ENCODE measurements around the gene CSTB.

The CSTB gene

GRCh38 chr21:43808832-43809251 lies 32.7 kb upstream of the CSTB start:
- H3K4me1 ChIP-seq (ENCODE audit: control insufficient read depth, insufficient read depth, low read length): peaks cover 33% of the 10 kb centered on the region
- H3K4me3 ChIP-seq (ENCODE audit: low read length): no peak overlapping the region
- peaks cover 7% of the 10 kb centered on the region for H3K36me3 ChIP-seq (ENCODE audit: control insufficient read depth, insufficient read depth, low read length, severe bottlenecking)
- no peak overlapping the region for H3K9ac ChIP-seq (ENCODE audit: low read length)
- H3K9me3 ChIP-seq (ENCODE audit: control insufficient read depth, low read length): no peaks in the 10 kb centered on the region
- no peak for DNase-seq (ENCODE audit: low read depth)
- H3K27me3 ChIP-seq (replicated peaks; ENCODE audit: control insufficient read depth, insufficient read depth, low read length): no peaks in the 10 kb centered on the region

- Histone ChIP-seq H3K27me3 (replicated peaks; ENCODE audit: control insufficient read depth, insufficient read depth, low read length) (no peaks in the 10 kb centered on the region), H3K4me1 (ENCODE audit: control insufficient read depth, insufficient read depth, low read length) (peaks cover 33% of the 10 kb centered on the region)
Observed at GRCh38 chr21:43808367-43808766, 32.3 kb upstream of the CSTB start.

GRCh38 chr21:43806017-43806710 lies 30.1 kb upstream of the CSTB start:
- DNase-seq (ENCODE audit: low read depth): no peak
- Histone ChIP-seq H3K4me3 (ENCODE audit: low read length) (no peak overlapping the region), H3K27me3 (replicated peaks; ENCODE audit: control insufficient read depth, insufficient read depth, low read length) (no peaks in the 10 kb centered on the region)

More at GRCh38 chr21:43808367-43808766, 32.3 kb upstream of the CSTB start:
- no peak for DNase-seq (ENCODE audit: low read depth)
- Histone ChIP-seq H3K36me3 (ENCODE audit: control insufficient read depth, insufficient read depth, low read length, severe bottlenecking) (peaks cover 11% of the 10 kb centered on the region), H3K4me3 (ENCODE audit: low read length) (no peak overlapping the region), H3K9ac (ENCODE audit: low read length) (no peak overlapping the region), H3K9me3 (ENCODE audit: control insufficient read depth, low read length) (no peaks in the 10 kb centered on the region)

GRCh38 chr21:43805275-43805800 lies 29.2 kb upstream of the CSTB start:
- H3K4me1 ChIP-seq (ENCODE audit: control insufficient read depth, insufficient read depth, low read length): peaks cover 9% of the 10 kb centered on the region
- H3K9me3 ChIP-seq (ENCODE audit: control insufficient read depth, low read length): no peaks in the 10 kb centered on the region
- DNase-seq (ENCODE audit: low read depth): no peak
- peaks cover 42% of the 10 kb centered on the region for H3K36me3 ChIP-seq (ENCODE audit: control insufficient read depth, insufficient read depth, low read length, severe bottlenecking)
- H3K4me3 ChIP-seq (ENCODE audit: low read length): no peak overlapping the region
- no peak overlapping the region for H3K9ac ChIP-seq (ENCODE audit: low read length)
- H3K27me3 ChIP-seq (replicated peaks; ENCODE audit: control insufficient read depth, insufficient read depth, low read length): no peaks in the 10 kb centered on the region

More at GRCh38 chr21:43806017-43806710, 30.1 kb upstream of the CSTB start:
- H3K9me3 ChIP-seq (ENCODE audit: control insufficient read depth, low read length): no peaks in the 10 kb centered on the region
- no peak overlapping the region for H3K9ac ChIP-seq (ENCODE audit: low read length)
- peaks cover 18% of the 10 kb centered on the region for H3K4me1 ChIP-seq (ENCODE audit: control insufficient read depth, insufficient read depth, low read length)
- H3K36me3 ChIP-seq (ENCODE audit: control insufficient read depth, insufficient read depth, low read length, severe bottlenecking): peaks cover 33% of the 10 kb centered on the region

GRCh38 chr21:43803558-43804300 lies 27.6 kb upstream of the CSTB start:
- no peak overlapping the region for H3K9ac ChIP-seq (ENCODE audit: low read length)
- H3K4me1 ChIP-seq (ENCODE audit: control insufficient read depth, insufficient read depth, low read length): peaks cover 4% of the 10 kb centered on the region
- peaks cover 57% of the 10 kb centered on the region for H3K36me3 ChIP-seq (ENCODE audit: control insufficient read depth, insufficient read depth, low read length, severe bottlenecking)
- no peak overlapping the region for H3K4me3 ChIP-seq (ENCODE audit: low read length)
- no peak for DNase-seq (ENCODE audit: low read depth)
- H3K27me3 ChIP-seq (replicated peaks; ENCODE audit: control insufficient read depth, insufficient read depth, low read length): no peaks in the 10 kb centered on the region
- no peaks in the 10 kb centered on the region for H3K9me3 ChIP-seq (ENCODE audit: control insufficient read depth, low read length)

- Histone ChIP-seq H3K4me1 (ENCODE audit: control insufficient read depth, insufficient read depth, low read length) (peaks cover 3% of the 10 kb centered on the region), H3K27me3 (replicated peaks; ENCODE audit: control insufficient read depth, insufficient read depth, low read length) (no peaks in the 10 kb centered on the region), H3K9me3 (ENCODE audit: control insufficient read depth, low read length) (no peaks in the 10 kb centered on the region), H3K4me3 (ENCODE audit: low read length) (no peak overlapping the region), H3K9ac (ENCODE audit: low read length) (no peak overlapping the region), H3K36me3 (ENCODE audit: control insufficient read depth, insufficient read depth, low read length, severe bottlenecking) (peaks cover 67% of the 10 kb centered on the region)
- no peak for DNase-seq (ENCODE audit: low read depth)
Observed at GRCh38 chr21:43802713-43803313, 26.7 kb upstream of the CSTB start.

GRCh38 chr21:43801006-43801783 lies 25.1 kb upstream of the CSTB start:
- no peak overlapping the region for H3K4me3 ChIP-seq (ENCODE audit: low read length)
- peaks cover 83% of the 10 kb centered on the region for H3K36me3 ChIP-seq (ENCODE audit: control insufficient read depth, insufficient read depth, low read length, severe bottlenecking)

GRCh38 chr21:43800566-43800965 lies 24.5 kb upstream of the CSTB start:
- Histone ChIP-seq H3K9ac (ENCODE audit: low read length) (no peak overlapping the region), H3K36me3 (ENCODE audit: control insufficient read depth, insufficient read depth, low read length, severe bottlenecking) (peaks cover 89% of the 10 kb centered on the region), H3K27me3 (replicated peaks; ENCODE audit: control insufficient read depth, insufficient read depth, low read length) (no peaks in the 10 kb centered on the region), H3K4me3 (ENCODE audit: low read length) (no peak overlapping the region), H3K9me3 (ENCODE audit: control insufficient read depth, low read length) (no peaks in the 10 kb centered on the region), H3K4me1 (ENCODE audit: control insufficient read depth, insufficient read depth, low read length) (no peaks in the 10 kb centered on the region)
- DNase-seq (ENCODE audit: low read depth): no peak

More at GRCh38 chr21:43801006-43801783, 25.1 kb upstream of the CSTB start:
- no peaks in the 10 kb centered on the region for H3K9me3 ChIP-seq (ENCODE audit: control insufficient read depth, low read length)
- H3K9ac ChIP-seq (ENCODE audit: low read length): no peak overlapping the region
- no peaks in the 10 kb centered on the region for H3K4me1 ChIP-seq (ENCODE audit: control insufficient read depth, insufficient read depth, low read length)
- DNase-seq (ENCODE audit: low read depth): no peak
- H3K27me3 ChIP-seq (replicated peaks; ENCODE audit: control insufficient read depth, insufficient read depth, low read length): no peaks in the 10 kb centered on the region

- no peaks in the 10 kb centered on the region for H3K4me1 ChIP-seq (ENCODE audit: control insufficient read depth, insufficient read depth, low read length)
- H3K9ac ChIP-seq (ENCODE audit: low read length): no peak overlapping the region
- DNase-seq (ENCODE audit: low read depth): no peak
- H3K27me3 ChIP-seq (replicated peaks; ENCODE audit: control insufficient read depth, insufficient read depth, low read length): no peaks in the 10 kb centered on the region
- H3K4me3 ChIP-seq (ENCODE audit: low read length): no peak overlapping the region
- H3K9me3 ChIP-seq (ENCODE audit: control insufficient read depth, low read length): no peaks in the 10 kb centered on the region
- H3K36me3 ChIP-seq (ENCODE audit: control insufficient read depth, insufficient read depth, low read length, severe bottlenecking): peaks cover 93% of the 10 kb centered on the region
Observed at GRCh38 chr21:43800124-43800523, 24.0 kb upstream of the CSTB start.

- H3K4me1 ChIP-seq (ENCODE audit: control insufficient read depth, insufficient read depth, low read length): no peaks in the 10 kb centered on the region
- no peaks in the 10 kb centered on the region for H3K9me3 ChIP-seq (ENCODE audit: control insufficient read depth, low read length)
- H3K9ac ChIP-seq (ENCODE audit: low read length): no peak overlapping the region
- peaks cover 100% of the 10 kb centered on the region for H3K36me3 ChIP-seq (ENCODE audit: control insufficient read depth, insufficient read depth, low read length, severe bottlenecking)
- DNase-seq (ENCODE audit: low read depth): no peak
- no peaks in the 10 kb centered on the region for H3K27me3 ChIP-seq (replicated peaks; ENCODE audit: control insufficient read depth, insufficient read depth, low read length)
- no peak overlapping the region for H3K4me3 ChIP-seq (ENCODE audit: low read length)
Observed at GRCh38 chr21:43799301-43799840, 23.3 kb upstream of the CSTB start.

All from adipocyte (in vitro differentiated cells).